ENCODE measurements around the gene LRRC17.

DNA sequence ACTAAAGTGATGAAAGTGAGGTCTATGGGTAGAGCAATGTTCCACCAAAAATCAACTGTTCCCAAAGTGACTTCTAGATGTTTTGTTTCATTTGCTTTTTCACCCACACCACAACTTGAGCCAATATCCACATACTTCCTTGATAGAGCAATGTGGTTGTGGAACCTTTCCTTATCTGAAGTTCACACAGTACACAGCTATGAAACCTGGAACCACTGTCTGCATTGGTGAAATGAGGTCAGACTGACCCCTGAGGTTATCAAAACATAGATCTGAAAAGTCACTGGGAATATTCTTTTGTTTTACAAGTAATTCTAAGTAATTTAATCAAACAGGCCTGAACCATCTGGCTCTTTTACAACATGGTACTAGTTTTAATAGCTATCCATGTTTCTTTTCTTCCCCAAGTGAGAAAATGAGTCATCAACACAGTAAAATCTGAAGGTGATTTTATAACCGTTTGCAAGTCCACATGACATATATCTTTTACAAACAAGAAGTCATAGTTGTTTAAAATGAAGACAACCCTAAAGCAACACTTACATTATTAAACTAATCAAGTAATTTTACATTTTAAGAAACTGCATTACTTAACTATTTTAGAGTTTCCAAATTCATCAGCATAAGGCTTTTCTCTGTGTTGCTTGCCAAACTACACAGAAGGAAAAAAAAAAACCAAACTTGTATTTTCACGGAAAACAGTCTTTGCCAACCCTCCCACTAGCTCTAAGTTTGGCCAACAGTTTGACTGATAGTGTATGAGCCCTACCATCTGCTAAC, 80.3 kb downstream of the LRRC17 start:
- no peak for TF ChIP-seq EZH2 (IDR thresholded peaks at IDR 0.05; ENCODE audit: insufficient read depth, poor library complexity, severe bottlenecking)
- no peak for TF ChIP-seq EZH2phosphoT487 (IDR thresholded peaks at IDR 0.05; ENCODE audit: insufficient read depth, low read depth)

All from GM23248 (cell line).